Mesenteric fat pad (tissue), 1 donor: Measurements from ENCODE around the gene PPP1R9A. TPM values are rescaled to one million over a fixed set of nuclear protein-coding genes. Genes with fewer than 3 reads are reported as not detected.

ENCODE experiments used
- DNase-seq: peaks from one replicate; pipeline ENCODE4 v3.0.0-alpha.2; 2020; ENCODE audit warnings: low spot score
- long read RNA-seq: library from polyadenylated mRNA; unstranded; transcript quantifications from one replicate; pipeline ENCODE4 v2.0.0, GENCODE V29; 2020
- total RNA-seq: library from RNA; stranded (reverse); fragmentation: NEBNext Ultra II Directional; extraction: Animal tissue kit (Norgen Biotek cat#: 25700); gene quantifications from one replicate; pipeline ENCODE4 v1.2.1, GENCODE V29; 2021
- donor health status: DM: yes; HTN: yes; CAD: no.

Gene PPP1R9A
- total RNA-seq: 13.8 TPM
- long read RNA-seq, partial matches to known transcripts: 16 of 21 reads
- long read RNA-seq, other reads (novel, unspliced or antisense): 5 of 21 reads

DNA sequence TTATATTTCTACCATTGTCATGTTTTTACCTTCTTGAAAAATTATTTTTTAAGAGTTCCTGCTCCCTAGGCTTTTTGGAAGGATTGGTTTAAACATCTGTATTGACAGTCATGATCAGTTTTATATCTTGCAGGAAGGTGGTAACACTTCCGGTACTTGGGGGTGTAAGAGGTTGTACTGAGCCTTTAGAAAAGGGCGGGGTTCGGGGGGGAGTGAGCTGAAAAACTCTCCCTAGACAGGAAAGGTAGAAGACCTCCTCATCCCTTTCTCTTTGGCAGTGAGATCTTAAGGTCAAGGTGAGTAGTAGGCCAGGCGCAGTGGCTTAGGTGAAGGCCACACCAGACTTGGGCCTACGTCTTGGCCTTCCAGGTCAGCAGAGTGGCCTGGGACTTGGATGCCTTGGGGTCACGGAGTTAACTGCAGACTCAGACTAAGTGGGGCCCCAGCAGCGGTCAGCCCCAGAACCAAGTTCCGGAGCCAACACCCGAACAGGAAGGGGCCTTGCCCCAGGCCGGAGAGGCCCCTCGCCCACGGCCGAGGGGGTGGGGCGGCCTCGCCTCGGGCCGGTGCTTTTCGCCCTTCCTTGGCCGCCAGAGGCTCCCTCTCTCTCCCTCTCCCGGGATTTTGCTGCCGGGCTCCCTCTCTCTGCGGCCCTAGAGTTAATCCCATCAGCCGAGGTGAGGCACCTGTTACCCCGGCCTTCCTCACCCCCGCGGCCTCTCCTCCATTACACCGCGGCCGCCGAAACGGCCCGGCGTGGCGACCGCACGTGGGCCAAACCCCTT lies at the start of gene PPP1R9A:
Gene PPP1R9A (plus strand): TSS at position 569 of the 785 bp plus-strand sequence. CDS start 2,520 bp downstream, outside the sequence.
- DNase-seq: no peak

DNA sequence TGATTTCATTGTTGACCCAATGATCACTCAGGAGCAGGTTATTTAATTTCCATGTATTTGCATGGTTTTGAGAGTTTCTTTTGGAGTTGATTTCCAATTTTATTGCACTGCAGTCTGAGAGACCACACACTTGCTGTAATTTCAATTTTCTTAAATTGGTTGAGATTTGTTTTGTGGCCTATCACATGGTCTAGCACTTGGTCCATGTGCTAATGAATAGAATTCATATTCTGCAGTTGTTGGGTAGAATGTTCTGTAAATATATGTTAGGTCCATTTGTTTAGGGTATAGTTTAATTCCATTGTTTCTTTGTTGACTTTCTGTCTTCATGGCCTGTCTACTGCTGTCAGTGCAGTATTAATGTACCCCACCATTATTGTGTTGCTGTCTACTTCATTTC lies 36.3 kb upstream of the PPP1R9A start:
- DNase-seq: no peak

DNA sequence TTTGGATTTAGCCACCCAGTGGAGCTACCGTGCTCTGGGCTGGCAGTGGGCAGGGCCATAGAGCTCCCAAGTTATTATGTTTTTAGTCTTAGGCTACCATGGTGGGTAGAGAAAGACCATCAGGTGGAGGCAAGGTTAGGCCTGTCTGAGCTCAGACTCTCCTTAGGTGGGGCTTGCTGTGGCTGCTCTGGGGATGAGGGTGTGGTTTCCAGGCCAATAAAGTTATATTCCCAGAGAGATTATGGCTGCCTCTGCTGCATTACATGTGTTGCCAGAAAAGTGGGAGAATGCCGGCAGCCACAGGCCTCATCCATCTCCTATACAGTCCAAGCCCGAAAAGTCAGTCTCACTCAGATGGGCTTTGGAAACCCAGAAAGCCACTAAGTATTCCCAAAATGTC lies 34.2 kb upstream of the PPP1R9A start:
- no peak for DNase-seq

DNA sequence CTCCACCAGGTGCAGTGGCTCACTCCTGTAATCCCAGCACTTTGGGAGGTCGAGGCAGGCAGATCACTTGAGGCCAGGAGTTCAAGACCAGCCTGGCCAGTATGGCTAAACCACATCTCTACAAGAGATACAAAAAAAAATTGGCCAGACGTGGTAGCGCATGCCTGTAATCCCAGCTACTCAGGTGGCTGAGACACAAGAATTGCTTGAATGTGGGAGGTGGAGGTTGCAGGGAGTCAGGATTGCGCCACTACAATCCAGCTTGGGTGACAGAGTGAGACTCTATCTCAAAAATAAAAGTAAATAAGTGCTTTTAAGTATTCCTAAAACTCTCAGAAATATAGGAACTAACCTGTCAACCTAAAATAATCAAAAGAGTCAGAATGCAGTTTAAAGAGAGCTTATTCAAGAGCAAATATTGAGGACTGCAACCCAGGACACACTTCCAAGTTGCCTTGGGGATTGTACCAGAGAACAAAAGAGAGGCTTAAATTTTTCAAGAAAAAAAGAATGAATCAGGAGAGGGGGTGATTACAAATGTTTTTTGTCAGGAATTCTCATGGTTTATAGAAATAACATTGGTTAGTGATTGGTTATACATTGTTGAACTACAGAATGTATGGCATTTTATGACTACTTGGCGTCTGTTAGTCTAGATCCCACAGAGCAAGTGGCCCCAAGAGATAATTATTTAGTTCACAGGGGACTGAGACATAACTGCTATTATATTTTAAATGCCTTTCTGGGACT lies 33.2 kb upstream of the PPP1R9A start:
- no peak for DNase-seq

DNA sequence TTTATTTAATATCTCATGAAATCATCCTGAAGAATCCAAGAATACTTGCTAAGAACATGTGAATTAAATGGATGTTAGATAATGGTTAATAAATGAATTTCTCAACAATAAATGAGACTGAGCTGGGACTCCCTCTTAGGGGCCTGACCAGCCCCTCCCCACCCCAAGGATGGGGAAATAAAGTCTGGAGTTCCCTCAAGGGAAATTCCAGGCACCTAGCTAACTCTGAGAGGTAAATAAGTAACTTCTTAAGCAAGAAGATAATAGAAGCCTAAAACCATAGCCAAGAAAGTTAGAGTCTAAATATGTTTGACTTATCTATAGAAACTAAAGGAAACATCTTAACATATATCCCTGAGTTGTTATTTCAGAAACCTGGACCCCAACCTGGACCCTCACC lies 32.2 kb upstream of the PPP1R9A start:
- no peak for DNase-seq

DNA sequence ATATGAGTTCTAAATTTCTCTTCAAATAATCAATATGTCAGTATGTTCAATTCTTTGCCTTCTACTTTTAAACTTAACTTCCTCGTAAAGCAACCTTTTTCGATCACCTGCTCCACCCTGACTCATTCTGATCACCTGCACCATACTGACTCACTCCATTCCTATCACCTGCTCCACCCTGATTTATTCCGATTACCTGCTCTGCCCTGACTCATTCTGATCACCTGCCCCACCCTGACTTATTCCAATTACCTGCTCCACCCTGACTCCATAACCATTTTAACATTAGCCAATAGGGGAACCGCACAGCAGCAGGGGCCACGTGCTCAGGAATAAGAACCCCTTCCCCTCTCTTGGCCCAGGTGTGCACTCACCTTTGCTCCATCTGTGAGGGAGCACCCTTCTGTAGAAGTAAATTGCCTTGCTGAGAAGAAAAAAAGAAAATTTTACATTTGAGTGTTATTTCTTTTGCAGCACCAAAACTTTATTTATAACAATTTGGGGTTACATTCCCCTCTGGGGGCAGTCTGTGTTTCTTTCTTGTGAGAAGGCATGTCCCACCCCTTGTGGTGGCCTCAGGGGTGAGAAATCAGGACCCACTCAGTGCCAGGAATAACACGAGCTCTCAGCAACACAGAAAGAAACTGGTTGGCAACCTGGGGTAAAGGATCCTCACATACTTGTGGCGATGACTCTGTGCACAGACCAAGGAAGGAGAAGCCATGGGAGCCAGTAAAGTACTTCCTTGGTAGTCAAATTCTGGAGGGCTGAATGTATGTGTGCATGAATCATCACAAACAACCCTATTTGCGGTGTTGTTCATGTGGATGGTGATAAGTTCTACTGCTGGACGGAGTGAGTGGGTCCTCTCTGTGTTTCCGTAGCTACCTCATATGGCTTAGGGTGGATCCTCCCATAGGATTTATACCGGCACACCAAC lies 29.4 kb upstream of the PPP1R9A start:
- DNase-seq: no peak

DNA sequence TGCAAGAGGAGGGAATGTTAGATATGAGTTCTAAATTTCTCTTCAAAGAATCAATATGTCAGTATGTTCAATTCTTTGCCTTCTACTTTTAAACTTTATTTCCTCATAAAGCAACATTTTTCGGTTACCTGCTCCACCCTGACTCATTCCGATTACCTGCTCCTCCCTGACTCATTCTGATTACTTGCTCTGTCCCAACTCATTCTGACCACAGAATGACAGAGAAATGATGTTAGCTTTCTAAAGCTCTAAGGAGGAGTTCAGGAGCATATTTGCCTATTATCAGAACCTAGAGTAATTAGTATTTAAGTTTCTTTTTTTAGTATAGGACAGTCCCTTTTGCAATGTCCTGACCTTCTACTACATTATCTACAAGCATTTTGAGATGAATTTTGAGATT lies 24.5 kb upstream of the PPP1R9A start:
- no peak for DNase-seq

DNA sequence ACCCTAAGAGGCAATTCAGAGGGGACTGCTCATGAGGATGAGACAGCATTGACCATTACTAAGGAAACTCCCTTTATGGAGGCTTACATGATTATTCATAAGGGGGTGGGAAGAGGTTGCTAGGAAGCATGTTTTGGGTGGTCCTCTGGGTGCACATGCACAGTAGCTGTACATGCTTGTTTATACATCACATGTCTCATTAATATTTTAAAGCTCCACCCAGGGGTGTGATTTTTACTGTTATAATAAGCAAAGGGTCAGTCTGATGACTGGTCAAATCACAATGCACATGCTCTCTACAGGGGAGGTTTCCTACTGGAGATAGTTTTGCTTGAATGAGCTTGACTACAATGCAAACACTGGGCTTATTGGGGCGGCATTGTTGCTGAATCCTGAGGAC lies 23.8 kb upstream of the PPP1R9A start:
- no peak for DNase-seq

DNA sequence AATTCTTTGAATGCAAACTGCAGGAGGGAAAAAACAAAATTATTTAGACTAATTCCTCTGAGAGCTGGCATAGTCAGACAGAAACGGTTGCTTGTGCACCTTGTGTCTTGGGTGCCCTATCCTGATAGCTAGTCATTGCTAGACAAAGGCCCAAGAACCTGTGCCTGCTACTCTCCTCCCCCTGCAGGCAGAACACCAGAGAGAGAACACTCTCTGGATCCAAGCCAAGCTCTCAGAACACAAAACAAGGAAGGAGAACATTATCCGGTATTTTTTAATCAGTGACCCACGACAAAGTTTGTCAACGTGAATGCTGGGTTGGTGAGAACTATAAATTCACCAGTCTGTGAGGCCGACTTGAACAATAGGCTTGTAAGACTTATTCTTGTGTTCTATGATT lies 18.8 kb upstream of the PPP1R9A start:
- DNase-seq: no peak

DNA sequence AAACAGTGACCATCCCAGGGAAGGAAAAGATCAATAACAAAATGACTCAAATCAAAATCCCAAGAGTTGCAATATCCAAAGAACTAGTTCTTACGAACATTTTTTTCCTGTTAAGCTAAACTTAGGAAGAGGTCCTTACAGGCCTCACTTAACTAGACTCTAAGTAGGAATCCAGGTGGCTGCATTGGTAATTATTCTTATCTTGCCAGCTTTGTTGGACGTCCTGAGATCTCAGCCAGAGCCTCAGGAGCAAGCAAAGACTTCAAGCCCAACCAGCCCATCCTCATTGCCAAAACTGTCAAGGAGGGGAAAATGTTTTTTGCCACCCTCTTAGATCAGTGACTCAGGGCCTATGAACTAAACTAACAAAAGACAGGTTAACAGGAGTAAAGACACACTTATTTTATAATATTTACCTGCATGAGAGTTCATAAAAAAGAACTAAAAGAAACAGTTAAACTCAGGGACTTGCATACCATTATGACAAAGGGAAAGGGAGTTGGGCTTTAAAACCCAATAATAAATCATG lies 18.3 kb upstream of the PPP1R9A start:
- DNase-seq: no peak

DNA sequence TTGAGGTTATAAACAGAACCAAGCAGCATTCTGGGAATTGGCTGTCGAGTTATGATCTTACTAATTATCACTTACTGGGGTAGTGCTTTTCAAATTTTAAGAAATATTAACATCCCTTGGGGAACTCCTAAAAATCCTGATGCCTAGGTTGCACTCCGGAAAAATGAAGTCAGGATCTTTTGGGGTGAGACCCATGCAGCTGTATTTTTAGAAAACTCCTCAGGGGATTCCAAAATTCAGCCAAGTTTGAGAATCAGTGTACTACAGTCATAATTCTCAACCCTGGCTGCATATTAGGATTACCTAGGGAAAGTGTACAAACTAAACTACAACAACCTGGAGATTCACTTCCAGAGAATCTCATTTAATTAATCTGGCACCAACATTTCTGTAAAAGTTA lies 17.2 kb upstream of the PPP1R9A start:
- DNase-seq: no peak

DNA sequence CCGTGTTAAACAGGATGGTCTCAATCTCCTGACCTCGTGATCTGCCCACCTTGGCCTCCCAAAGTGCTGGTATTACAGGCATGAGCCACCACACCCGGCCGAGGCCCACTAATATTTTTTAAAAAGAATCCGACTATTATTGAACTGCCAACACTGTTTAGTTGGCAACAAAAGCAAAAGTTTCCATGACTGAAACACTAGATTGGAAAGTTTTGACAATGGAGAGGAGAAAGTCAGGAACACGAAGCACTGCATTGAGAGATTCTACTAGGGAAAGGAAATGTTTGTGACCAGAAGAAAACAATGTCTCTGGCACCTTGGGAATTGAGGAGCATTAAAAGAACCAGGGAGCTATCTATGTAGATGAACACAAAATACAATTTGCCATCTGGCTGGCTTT lies 13.7 kb upstream of the PPP1R9A start:
- no peak for DNase-seq

DNA sequence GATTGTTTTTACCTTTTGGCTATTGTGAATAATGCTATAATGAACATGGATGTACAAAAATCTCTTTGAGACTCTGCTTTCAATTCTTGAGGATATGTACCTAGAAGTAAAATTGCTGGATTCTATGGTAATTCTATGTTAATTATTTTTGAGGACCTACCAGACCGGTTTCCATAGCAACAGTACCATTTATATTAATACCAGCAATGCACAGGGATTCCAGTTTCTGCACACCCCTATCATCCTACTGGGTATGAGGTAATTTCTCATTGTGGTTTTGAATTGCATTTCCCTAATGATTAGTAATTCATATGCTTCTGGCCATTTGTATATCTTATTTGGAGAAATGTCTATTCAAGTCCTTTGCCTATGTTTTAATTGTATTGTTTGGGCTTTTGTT lies 9.9 kb upstream of the PPP1R9A start:
- no peak for DNase-seq

DNA sequence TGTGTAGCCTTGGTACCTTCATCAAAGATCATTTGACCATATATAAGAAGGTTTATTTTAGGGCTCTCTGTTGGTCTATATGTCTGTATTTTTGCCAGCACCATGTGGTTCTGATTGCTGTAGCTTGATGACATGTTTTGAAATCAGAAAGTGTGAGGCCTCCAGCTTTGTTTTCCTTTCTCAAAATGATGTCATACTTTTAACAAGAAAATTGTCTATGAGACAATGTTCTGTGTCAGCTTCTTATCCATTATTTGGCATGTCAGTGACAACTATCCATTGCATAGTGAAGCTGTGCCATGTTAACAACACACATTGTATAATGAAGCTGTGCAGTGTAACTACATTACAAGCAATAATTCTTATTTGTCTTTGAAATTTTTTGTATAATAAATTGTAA lies 9.1 kb upstream of the PPP1R9A start:
- no peak for DNase-seq

DNA sequence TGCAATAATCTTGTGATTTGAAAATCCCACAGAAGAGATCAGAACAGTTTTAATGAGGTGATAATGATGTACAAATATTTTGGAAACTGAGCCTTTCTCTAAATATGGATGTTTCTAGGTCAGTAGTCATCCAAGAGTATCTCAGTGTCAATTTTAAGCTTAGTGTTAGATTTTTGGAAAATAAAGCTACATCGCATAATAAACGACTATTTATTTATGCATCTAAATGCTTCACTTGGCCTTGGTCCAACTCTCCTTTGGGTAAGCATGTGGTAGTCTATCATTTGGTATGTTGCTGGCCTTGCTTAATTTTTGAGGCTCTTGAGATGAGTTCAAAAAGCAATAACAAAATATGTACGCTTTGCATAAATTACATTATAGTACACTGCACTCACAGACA lies 5.4 kb upstream of the PPP1R9A start:
- no peak for DNase-seq

DNA sequence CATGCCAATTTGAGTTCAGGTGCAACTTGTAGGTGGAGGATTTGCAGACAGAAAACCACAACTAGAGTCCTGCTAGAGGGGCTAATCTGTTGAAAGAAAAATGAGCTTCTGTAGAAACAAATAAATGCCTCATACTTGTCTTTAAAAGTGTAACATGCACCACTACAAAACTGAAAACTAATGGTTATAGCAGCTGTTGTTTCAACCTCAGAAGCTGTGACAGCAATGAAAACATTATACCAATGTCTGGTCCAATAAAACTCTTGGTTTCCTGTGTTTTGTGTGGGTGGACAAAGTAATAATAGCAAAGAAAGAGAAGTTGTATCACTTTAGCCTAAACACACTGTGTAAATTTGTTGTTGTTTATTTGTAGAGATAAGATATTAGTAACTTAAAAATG lies 3.4 kb upstream of the PPP1R9A start:
- no peak for DNase-seq

DNA sequence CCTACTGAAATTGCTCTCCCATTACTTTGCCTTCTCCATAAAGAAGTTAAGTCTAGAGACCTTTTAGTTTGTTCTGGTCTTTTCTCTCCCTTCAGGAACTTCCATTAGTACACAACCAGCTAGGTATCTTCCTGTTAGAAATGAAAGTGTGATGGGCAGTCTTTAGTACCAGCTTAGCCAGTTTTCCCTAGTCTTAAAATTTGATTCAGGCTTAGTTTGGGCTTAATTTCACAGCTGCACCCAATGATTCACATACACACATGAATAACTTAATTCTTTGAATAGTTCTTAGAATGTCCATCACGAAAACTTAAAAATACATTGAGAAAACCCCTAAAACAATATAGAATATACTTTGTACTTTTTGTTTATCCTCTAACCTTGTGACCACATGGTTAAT lies 2.4 kb upstream of the PPP1R9A start:
- DNase-seq: no peak

DNA sequence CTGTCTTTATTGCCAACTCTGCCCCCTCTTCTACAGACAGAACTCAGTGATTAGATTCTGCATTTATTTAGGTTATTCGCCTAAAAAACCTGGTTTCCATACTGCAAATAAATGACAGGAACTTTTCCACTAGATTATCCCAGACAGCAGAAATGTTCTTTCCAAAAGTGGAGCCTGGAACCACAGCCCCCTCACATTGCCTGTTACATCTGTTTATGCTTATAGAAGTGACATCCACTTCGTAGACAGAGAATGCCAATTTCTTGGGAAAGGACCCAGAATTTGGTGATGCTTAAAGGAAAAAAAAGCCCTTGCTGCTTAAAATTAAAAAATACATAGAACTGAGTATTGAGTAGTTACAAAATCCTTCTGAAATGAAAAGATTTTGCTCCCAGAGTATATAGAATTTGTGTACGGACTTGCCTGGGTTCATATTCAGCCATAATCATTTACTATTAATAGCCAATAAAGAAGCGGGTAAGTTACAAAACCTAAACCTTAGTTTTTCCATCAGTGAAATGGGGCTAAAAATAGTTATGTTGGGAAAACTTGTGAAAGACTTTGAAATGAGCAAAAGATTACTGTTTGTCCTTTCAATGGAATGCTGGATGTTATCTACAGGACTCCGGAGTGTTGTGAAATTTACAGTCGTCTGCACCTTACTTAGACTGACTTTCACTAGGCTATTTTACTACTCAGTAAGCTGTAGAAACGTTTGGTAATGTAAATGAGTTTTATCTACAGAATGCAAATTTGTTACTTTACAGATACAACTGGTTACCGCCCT lies 1.1 kb upstream of the PPP1R9A start:
- no peak for DNase-seq

DNA sequence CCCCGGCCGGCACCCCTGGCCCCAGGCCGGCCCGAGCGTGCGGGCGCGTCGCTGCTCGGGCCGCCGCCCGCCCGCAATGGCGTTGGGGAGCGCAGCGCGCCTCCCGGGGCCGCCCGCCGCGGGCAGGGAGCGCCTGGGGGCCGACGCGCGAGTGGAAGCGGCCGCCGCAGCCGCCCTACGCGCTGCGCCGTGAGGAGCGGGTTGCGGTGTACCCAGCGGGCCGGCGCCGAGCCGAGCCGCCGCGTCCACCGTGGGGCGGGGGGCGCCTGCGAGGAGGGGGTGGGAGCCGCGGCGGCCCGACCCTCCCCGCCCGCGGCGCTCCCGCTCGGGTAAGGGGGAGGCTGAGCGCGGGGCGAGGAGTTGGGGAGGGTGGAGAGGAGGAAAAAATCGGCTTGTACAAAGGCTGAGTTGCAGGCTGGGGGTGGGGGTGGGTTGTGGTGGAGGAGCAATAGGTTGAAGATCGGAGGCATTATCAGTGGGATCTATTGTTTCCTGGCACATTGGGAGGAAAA lies 473 bp downstream of the PPP1R9A start:
- no peak for DNase-seq
